ENCODE results near the gene SCN1B. TPM values are rescaled to one million over a fixed set of nuclear protein-coding genes. Genes with fewer than 3 reads are reported as not detected.

Gene SCN1B
- total and polyA plus RNA-seq, 2 of the 13 experiments (the other 11 are each of a cell fraction or from before 2014, with no cell fraction given) = 2.7 to 20.1 TPM

GRCh38 chr19:35040826-35041547, 10.7 kb downstream of the SCN1B start (continued):
- peak; percentile 89 for TF ChIP-seq ZGPAT (CRISPR knock-in tag; IDR thresholded peaks at IDR 0.05)
- TF ChIP-seq ZSCAN31 (CRISPR knock-in tag; IDR thresholded peaks at IDR 0.05; ENCODE audit: low read depth) = peak; percentile 96; the same call in 1 of the 2 replicates
- peak; percentile 71 for TF ChIP-seq ZNF143 (CRISPR knock-in tag; IDR thresholded peaks at IDR 0.05)
- TF ChIP-seq TFAP4 (IDR thresholded peaks at IDR 0.05; ENCODE audit: borderline replicate concordance, low read depth) = peak; percentile 90; the same call in 1 of the 2 replicates
- TF ChIP-seq NR2F2 (IDR thresholded peaks at IDR 0.05; ENCODE audit: borderline replicate concordance, low read depth) = peak; percentile 93
- no peak for TF ChIP-seq SMAD9 (CRISPR knock-in tag; IDR thresholded peaks at IDR 0.05)
- no peak for TF ChIP-seq MTF1 (CRISPR knock-in tag; IDR thresholded peaks at IDR 0.05)
- no peak for TF ChIP-seq NFIB (CRISPR knock-in tag; IDR thresholded peaks at IDR 0.05; ENCODE audit: borderline replicate concordance)
- TF ChIP-seq MAFF (IDR thresholded peaks at IDR 0.05; ENCODE audit: low read depth, low read length) = no peak
- peak; percentile 97 for TF ChIP-seq ZNF776 (CRISPR knock-in tag; IDR thresholded peaks at IDR 0.05)
- TF ChIP-seq FUBP1 (CRISPR knock-in tag; IDR thresholded peaks at IDR 0.05; ENCODE audit: borderline replicate concordance) = peak; percentile 66; the same call in 1 of the 2 replicates
- TF ChIP-seq SKIL (CRISPR knock-in tag; IDR thresholded peaks at IDR 0.05; ENCODE audit: borderline replicate concordance) = peak; percentile 100
- 0 out of 2 replicates have a peak, but pooled peaks have one; percentile 60 for TF ChIP-seq ZNF446 (CRISPR knock-in tag; IDR thresholded peaks at IDR 0.05)
- peak; percentile 89 for TF ChIP-seq HES4 (CRISPR knock-in tag; IDR thresholded peaks at IDR 0.05; ENCODE audit: borderline replicate concordance)
- TF ChIP-seq GFI1 (CRISPR knock-in tag; IDR thresholded peaks at IDR 0.05; ENCODE audit: borderline replicate concordance) = peak; percentile 82
- peak; percentile 95 for TF ChIP-seq CSRNP1 (CRISPR knock-in tag; IDR thresholded peaks at IDR 0.05)
- peak; percentile 74; the same call in 1 of the 2 replicates for TF ChIP-seq NFKB2 (CRISPR knock-in tag; IDR thresholded peaks at IDR 0.05; ENCODE audit: borderline replicate concordance)
- 0 out of 2 replicates have a peak, but pooled peaks have one; percentile 52 for TF ChIP-seq ZBTB3 (CRISPR knock-in tag; IDR thresholded peaks at IDR 0.05; ENCODE audit: borderline replicate concordance, low read depth)
- peak; percentile 21; the same call in 1 of the 2 replicates for TF ChIP-seq ZNF678 (CRISPR knock-in tag; IDR thresholded peaks at IDR 0.05)
- no peak for TF ChIP-seq MTA3 (CRISPR knock-in tag; IDR thresholded peaks at IDR 0.05)
